ENCODE results near the gene SLC35D2.
"Not testable (repeated sequence)": the region's sequence is repeated elsewhere in the genome, so short reads cannot be mapped to it uniquely, and the experiment has no call there.

SLC35D2 gene

GRCh38 chr9:96317335-96317980 lies 66.1 kb downstream of the SLC35D2 start:
- DNase-seq (ENCODE audit: low spot score): peak; percentile 79

GRCh38 chr9:96309850-96310249 lies 73.7 kb downstream of the SLC35D2 start:
- DNase-seq (ENCODE audit: low spot score): no peak

GRCh38 chr9:96306958-96307357 lies 76.6 kb downstream of the SLC35D2 start:
- not testable (repeated sequence) for DNase-seq (ENCODE audit: low spot score)

GRCh38 chr9:96305171-96305570 lies 78.3 kb downstream of the SLC35D2 start:
- no peak for DNase-seq (ENCODE audit: low spot score)

- DNase-seq (ENCODE audit: low spot score): no peak
These were observed 79.3 kb downstream of the SLC35D2 start for GRCh38 chr9:96304230-96304629.

- no peak for DNase-seq (ENCODE audit: low spot score)
These were observed 81.5 kb downstream of the SLC35D2 start, which contains the start of gene HSD17B3 for GRCh38 chr9:96302021-96302420. Gene HSD17B3 (minus strand): TSS chr9:96302176. CDS start chr9:96302104, 72 bp downstream.

GRCh38 chr9:96299823-96300222 lies 83.7 kb downstream of the SLC35D2 start:
- DNase-seq (ENCODE audit: low spot score): no peak

GRCh38 chr9:96294159-96294545 lies 89.4 kb downstream of the SLC35D2 start:
- DNase-seq (ENCODE audit: low spot score): no peak

GRCh38 chr9:96293498-96294158 lies 89.9 kb downstream of the SLC35D2 start:
- DNase-seq (ENCODE audit: low spot score): peak; percentile 42

GRCh38 chr9:96289392-96289791 lies 94.1 kb downstream of the SLC35D2 start:
- DNase-seq (ENCODE audit: low spot score): no peak

- DNase-seq (ENCODE audit: low spot score): no peak
These were observed 101.9 kb downstream of the SLC35D2 start for GRCh38 chr9:96281641-96282040.

- no peak for DNase-seq (ENCODE audit: low spot score)
These were observed 103.6 kb downstream of the SLC35D2 start for GRCh38 chr9:96279932-96280331.

- DNase-seq (ENCODE audit: low spot score): no peak
These were observed 108.6 kb downstream of the SLC35D2 start for GRCh38 chr9:96274939-96275338.
